Esophagus squamous epithelium (tissue), 5 donors: Measurements from ENCODE around the gene MIEF2. TPM values are rescaled to one million over a fixed set of nuclear protein-coding genes. Genes with fewer than 3 reads are reported as not detected.

ENCODE experiments used
- DNase-seq: peaks from one replicate; lab custom pipeline; 2025; lab: John Stamatoyannopoulos, UW
- H3K27ac ChIP-seq, 4 donors: fragments of 200-600 bp; sonication (generic); one replicate each; pipeline ENCODE4 v1.5.1; 2016 to 2019; ENCODE audit warnings: mild to moderate bottlenecking in 1 of 4
- H3K27me3 ChIP-seq, 4 donors: fragments of 200-600 bp; sonication (generic); 1 replicate in 3 of 4; 2 replicates in 1 of 4; pipeline versions ENCODE4 v1.5.1 to v1.6.0; 2017 to 2021; ENCODE audit warnings: antibody characterized with exemption in 1 of 4
- H3K36me3 ChIP-seq, 3 donors: fragments of 200-600 bp; sonication (generic); one replicate each; pipeline ENCODE4 v1.5.1; 2016 to 2019
- H3K4me1 ChIP-seq, 3 donors: fragments of 200-600 bp; sonication (generic); one replicate each; pipeline ENCODE4 v1.5.1; 2017 to 2019
- H3K4me3 ChIP-seq, 4 donors: fragments of 200-600 bp; sonication (generic); 1 replicate in 3 of 4; 2 replicates in 1 of 4; pipeline ENCODE4 v1.5.1; 2016 to 2019; ENCODE audit warnings: mild to moderate bottlenecking in 2 of 4, moderate library complexity in 1 of 4
- H3K9me3 ChIP-seq, 3 donors: fragments of 200-600 bp; sonication (generic); one replicate each; pipeline ENCODE4 v1.5.1; 2016 to 2019
- POLR2A ChIP-seq, 4 donors: fragments of 450-650 bp; IDR thresholded peaks; one replicate each; pipeline ENCODE4 v1.6.1; 2017; ENCODE audit warnings: antibody characterized with exemption in 4 of 4, mild to moderate bottlenecking in 4 of 4, moderate library complexity in 3 of 4
- WGBS, 2 donors: methylation state at CpG; one replicate each; pipeline ENCODE4 v1.1.5; 2018; 5-methylcytosine and 5-hydroxymethylcytosine counted together
- intact Hi-C: fragments of 100-400 bp; cut with DNase I; formaldehyde crosslinking; loops from one replicate; pipeline ENCODE4 v1.15.0; 2022
- total RNA-seq, 4 donors: library from RNA; depleted of rRNA; stranded (reverse); fragments of >200 nt; gene quantifications; one replicate each; pipeline ENCODE4 v1.1.0, GENCODE V29; 2016
- TF ChIP-seq, protein P1 (sequence below), 6 experiments: fragments of 450-650 bp in 4 of 6; fragments of 200-600 bp in 2 of 6; sonication (generic) in 2 of 6; IDR thresholded peaks; one replicate each; pipeline ENCODE4 v1.5.1; 2016 to 2019; ENCODE audit warnings: antibody characterized with exemption in 6 of 6, mild to moderate bottlenecking in 4 of 6, moderate library complexity in 4 of 6
- donor health status: DM: yes; HTN: yes; CAD: no.

Gene MIEF2
- total RNA-seq, 4 donors from 2014 or later, result 5.5 to 16.1 (median 8.9) TPM

DNA sequence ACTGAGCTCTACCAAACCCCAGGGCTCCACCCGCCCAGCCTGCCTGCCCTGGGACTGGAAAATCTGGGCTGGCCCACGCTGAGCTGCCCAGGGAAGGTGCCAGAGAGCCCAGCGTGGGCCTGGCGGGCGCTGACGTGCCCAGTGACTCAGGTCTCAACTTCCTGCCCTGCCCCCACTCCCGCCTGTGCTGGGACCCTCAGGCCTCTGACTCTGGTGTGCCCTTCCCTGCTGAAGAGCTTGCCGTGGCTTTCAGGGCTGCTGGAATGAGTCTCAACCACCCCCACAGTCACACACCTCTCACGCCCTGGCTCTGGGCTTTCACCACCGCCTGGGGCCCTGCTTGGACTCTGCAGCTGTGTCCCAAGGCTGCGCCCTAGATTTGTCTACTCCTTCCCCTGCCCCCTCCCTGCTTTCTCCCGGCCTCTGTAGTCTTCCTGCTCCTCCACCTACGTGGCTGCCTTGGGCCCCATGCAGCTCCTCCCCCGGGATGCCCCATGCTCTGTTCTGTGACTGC, 24.7 kb upstream of the MIEF2 start:
- 43 to 52% methylated on average over 7 to 13 of the region's 14 CpGs for WGBS, 2 donors
- intact Hi-C loops, result no loop called here
- Histone ChIP-seq H3K27me3 (no peaks in the 10 kb centered on the region), H3K9me3 (no peaks in the 10 kb centered on the region), H3K4me3 (no peak overlapping the region), H3K27ac (peak overlapping the region; percentile 75 to 91 (median 78)), H3K36me3 (peaks cover 16 to 91% (median 30%) of the 10 kb centered on the region in 3 donors), H3K4me1 (peaks cover 0 to 29% (median 9%) of the 10 kb centered on the region in 3 donors)
- no peak for DNase-seq
- TF ChIP-seq, protein P1, sequence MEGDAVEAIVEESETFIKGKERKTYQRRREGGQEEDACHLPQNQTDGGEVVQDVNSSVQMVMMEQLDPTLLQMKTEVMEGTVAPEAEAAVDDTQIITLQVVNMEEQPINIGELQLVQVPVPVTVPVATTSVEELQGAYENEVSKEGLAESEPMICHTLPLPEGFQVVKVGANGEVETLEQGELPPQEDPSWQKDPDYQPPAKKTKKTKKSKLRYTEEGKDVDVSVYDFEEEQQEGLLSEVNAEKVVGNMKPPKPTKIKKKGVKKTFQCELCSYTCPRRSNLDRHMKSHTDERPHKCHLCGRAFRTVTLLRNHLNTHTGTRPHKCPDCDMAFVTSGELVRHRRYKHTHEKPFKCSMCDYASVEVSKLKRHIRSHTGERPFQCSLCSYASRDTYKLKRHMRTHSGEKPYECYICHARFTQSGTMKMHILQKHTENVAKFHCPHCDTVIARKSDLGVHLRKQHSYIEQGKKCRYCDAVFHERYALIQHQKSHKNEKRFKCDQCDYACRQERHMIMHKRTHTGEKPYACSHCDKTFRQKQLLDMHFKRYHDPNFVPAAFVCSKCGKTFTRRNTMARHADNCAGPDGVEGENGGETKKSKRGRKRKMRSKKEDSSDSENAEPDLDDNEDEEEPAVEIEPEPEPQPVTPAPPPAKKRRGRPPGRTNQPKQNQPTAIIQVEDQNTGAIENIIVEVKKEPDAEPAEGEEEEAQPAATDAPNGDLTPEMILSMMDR (IDR thresholded peaks at IDR 0.05), result no peak
- TF ChIP-seq POLR2A (IDR thresholded peaks at IDR 0.05), result no peak

DNA sequence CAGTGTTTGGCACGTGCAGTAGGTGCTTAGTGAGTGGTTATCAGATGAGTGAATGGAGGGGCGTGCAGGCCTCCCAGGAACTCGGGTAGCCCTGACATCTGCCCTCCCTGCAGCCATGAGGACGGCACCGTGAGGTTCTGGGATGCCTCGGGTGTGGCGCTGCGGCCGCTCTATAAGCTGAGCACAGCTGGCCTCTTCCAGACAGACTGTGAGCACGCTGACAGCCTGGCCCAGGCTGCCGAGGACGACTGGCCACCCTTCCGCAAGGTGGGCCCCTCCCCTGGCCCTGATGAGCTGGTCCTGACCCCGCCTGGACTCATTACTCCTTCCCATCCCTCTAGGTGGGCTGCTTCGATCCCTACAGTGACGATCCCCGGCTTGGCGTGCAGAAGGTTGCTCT, 24.0 kb upstream of the MIEF2 start:
- Histone ChIP-seq H3K27ac (peak overlapping the region in 3 of 4 donors; percentile 75 to 91 (median 79)), H3K9me3 (no peaks in the 10 kb centered on the region), H3K36me3 (peaks cover 16 to 97% (median 30%) of the 10 kb centered on the region in 3 donors), H3K4me1 (peaks cover 0 to 29% (median 9%) of the 10 kb centered on the region in 3 donors), H3K4me3 (no peak overlapping the region), H3K27me3 (no peaks in the 10 kb centered on the region)
- intact Hi-C loops, result no loop called here
- 91% methylated on average over 7 of the region's 18 CpGs; no CpG with 5 or more reads in 1 of the 2 donors for WGBS, 2 donors
- TF ChIP-seq POLR2A (IDR thresholded peaks at IDR 0.05), result no peak
- TF ChIP-seq, protein P1 (IDR thresholded peaks at IDR 0.05), result no peak
- DNase-seq, result no peak

DNA sequence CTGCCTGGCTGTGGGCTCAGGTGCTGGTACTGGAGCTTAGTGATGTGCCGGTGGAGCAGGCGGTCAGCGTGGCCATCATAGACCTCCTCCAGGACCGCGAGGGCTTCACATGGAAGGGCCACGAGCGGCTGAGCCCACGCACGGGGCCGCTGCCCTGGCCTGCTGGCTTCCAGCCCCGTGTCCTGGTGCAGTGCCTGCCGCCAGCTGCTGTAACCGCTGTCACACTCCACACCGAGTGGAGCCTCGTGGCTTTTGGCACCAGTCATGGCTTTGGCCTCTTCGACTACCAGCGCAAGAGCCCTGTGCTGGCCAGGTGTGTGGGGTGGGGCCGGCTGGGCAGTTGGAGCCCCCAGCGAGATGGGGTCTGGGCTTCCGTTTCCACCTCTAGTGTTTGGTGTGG, 23.0 kb upstream of the MIEF2 start:
- no peaks in the 10 kb centered on the region for H3K9me3 ChIP-seq
- H3K27me3 ChIP-seq, result no peaks in the 10 kb centered on the region
- peaks cover 0 to 29% (median 9%) of the 10 kb centered on the region in 3 donors for H3K4me1 ChIP-seq
- intact Hi-C loops, result no loop called here
- TF ChIP-seq, protein P1 (IDR thresholded peaks at IDR 0.05), result no peak
- no peak for TF ChIP-seq POLR2A (IDR thresholded peaks at IDR 0.05)
- H3K36me3 ChIP-seq, result peaks cover 16 to 98% (median 30%) of the 10 kb centered on the region in 3 donors
- no peak for DNase-seq
- H3K4me3 ChIP-seq, result no peak overlapping the region
- no peak overlapping the region for H3K27ac ChIP-seq
- 91% methylated on average over 13 of the region's 20 CpGs; no CpG with 5 or more reads in 1 of the 2 donors for WGBS, 2 donors

DNA sequence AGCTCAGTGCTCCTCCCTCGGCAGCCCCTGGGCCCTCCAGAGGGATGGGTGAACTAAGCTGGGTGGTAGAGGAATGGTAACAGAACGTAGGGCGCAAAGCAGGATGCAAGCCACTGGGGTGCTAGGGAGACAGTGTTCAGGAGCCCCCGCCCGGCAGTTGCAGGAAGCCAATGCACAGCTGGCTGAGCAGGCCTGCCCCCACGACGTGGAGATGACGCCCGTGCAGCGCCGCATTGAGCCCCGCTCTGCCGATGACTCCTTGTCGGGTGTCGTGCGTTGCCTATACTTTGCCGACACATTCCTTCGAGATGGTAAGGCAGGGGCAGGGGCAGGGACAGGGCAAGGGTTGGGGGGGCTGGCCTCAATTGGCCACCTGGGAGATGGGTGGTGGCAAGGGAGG, 22.2 kb upstream of the MIEF2 start:
- TF ChIP-seq, protein P1 (IDR thresholded peaks at IDR 0.05), result no peak
- no peak for TF ChIP-seq POLR2A (IDR thresholded peaks at IDR 0.05)
- intact Hi-C loops, result no loop called here
- Histone ChIP-seq H3K9me3 (no peaks in the 10 kb centered on the region), H3K4me3 (no peak overlapping the region), H3K4me1 (peaks cover 0 to 37% (median 9%) of the 10 kb centered on the region in 3 donors), H3K27ac (no peak overlapping the region), H3K36me3 (peaks cover 16 to 98% (median 30%) of the 10 kb centered on the region in 3 donors), H3K27me3 (no peaks in the 10 kb centered on the region)
- no peak for DNase-seq
- 95 to 100% methylated on average over 3 to 17 of the region's 18 CpGs for WGBS, 2 donors

DNA sequence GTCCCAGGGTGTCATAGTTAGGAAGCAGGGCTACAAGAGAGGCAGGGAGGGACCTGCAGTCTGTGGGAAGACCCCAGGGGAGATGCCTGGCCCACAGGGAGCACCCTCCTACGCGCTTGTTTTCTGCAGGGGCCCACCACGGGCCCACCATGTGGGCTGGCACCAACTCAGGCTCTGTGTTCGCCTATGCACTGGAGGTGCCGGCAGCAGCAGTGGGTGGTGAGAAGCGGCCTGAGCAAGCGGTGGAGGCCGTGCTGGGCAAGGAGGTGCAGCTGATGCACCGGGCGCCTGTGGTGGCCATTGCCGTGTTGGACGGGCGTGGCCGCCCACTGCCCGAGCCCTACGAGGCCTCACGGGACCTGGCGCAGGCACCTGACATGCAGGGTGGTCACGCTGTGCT, 20.0 kb upstream of the MIEF2 start:
- DNase-seq, result no peak
- intact Hi-C loops, result no loop called here
- WGBS, 2 donors, result 79% methylated on average over 5 of the region's 19 CpGs; no CpG with 5 or more reads in 1 of the 2 donors

More for the DNA sequence above, 20.0 kb upstream of the MIEF2 start:
- Histone ChIP-seq H3K27me3 (no peaks in the 10 kb centered on the region), H3K4me1 (peaks cover 0 to 43% (median 4%) of the 10 kb centered on the region in 3 donors), H3K9me3 (no peaks in the 10 kb centered on the region), H3K4me3 (no peak overlapping the region), H3K27ac (no peak overlapping the region), H3K36me3 (peaks cover 13 to 98% (median 18%) of the 10 kb centered on the region in 3 donors)
- no peak for TF ChIP-seq POLR2A (IDR thresholded peaks at IDR 0.05)
- TF ChIP-seq, protein P1 (IDR thresholded peaks at IDR 0.05), result no peak
